ENCODE measurements around the gene SHC4. TPM values are rescaled to one million over a fixed set of nuclear protein-coding genes. Genes with fewer than 3 reads are reported as not detected.

SHC4 gene
- total and polyA plus RNA-seq, 2 of the 8 experiments (the other 6 are each of a cell fraction or from before 2014, with no cell fraction given), result 0.15 to 0.30 TPM

DNA sequence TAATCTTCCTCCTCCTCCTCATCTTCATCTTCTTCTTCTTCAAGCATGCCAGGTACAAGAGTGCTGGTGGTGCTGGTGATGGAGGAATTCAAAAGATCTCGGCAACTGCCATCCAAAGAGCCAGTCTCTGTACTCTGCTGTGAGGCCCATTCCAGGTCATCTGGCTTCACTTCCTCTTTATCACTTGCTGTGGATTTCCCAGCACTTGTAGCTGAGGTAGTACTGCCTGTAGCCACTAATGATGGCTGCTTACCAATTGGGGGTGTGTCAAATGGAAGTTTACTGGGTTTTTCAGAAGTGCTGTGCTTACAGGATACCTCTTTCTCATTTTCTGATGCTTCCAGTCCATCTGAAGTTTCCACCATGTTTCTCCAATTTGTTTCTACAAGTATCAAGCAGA lies 28.8 kb upstream of the SHC4 start:
- Histone ChIP-seq H2BK5ac (ENCODE audit: low read depth, low read length) (no peak overlapping the region), H2BK12ac (ENCODE audit: low read depth, low read length) (no peak overlapping the region), H4K5ac (ENCODE audit: insufficient read length, low read depth, low read length) (no peak overlapping the region), H3K9me3 (ENCODE audit: insufficient read depth in 2 of 2, low read depth in 1 of 2, low read length in 1 of 2) (no peaks in the 10 kb centered on the region), H3K23me2 (ENCODE audit: low read depth, low read length) (no peaks in the 10 kb centered on the region), H3K27me3 (replicated peaks in 1 of 4; ENCODE audit: control insufficient read depth in 3 of 4, extremely low read depth in 1 of 4, insufficient read depth in 3 of 4, low read length in 3 of 4) (no peaks in the 10 kb centered on the region), H3K9ac (replicated peaks in 1 of 4; ENCODE audit: extremely low read depth in 1 of 4, low read depth in 3 of 4, low read length in 3 of 4) (no peak overlapping the region), H3K23ac (ENCODE audit: insufficient read length) (no peak overlapping the region), H3K4ac (replicated peaks; ENCODE audit: insufficient read length, low read depth, low read length) (no peak overlapping the region), H3K14ac (ENCODE audit: insufficient read length) (no peak overlapping the region), H3K79me2 (ENCODE audit: control insufficient read depth in 1 of 2, insufficient read depth in 2 of 2, low read length in 2 of 2) (no peaks in the 10 kb centered on the region), H2AK5ac (ENCODE audit: low read depth, low read length) (no peak overlapping the region), H3K4me1 (replicated peaks in 1 of 4; ENCODE audit: control insufficient read depth in 3 of 4, insufficient read depth in 4 of 4, low read length in 3 of 4) (no peaks in the 10 kb centered on the region), H4K20me1 (replicated peaks in 1 of 2; ENCODE audit: control insufficient read depth in 1 of 2, insufficient read depth in 2 of 2, low read length in 2 of 2) (no peaks in the 10 kb centered on the region), H3K18ac (ENCODE audit: extremely low read depth, low read length) (no peak overlapping the region), H3K4me3 (ENCODE audit: extremely low read depth in 1 of 4, insufficient read depth in 2 of 4, low read depth in 3 of 4, low read length in 4 of 4) (no peak overlapping the region), H3K36me3 (ENCODE audit: control insufficient read depth in 2 of 4, insufficient read depth in 4 of 4, low read length in 3 of 4) (peaks cover 9 to 34% (median 18%) of the 10 kb centered on the region in 4 experiments; a peak in 6 of 8 replicates), H4K8ac (ENCODE audit: extremely low read depth, insufficient read depth, low read length) (no peak overlapping the region), H3K4me2 (ENCODE audit: insufficient read depth in 1 of 2, low read depth in 2 of 2, low read length in 2 of 2) (no peak overlapping the region), H3K27ac (ENCODE audit: low read depth, low read length) (no peak overlapping the region), H2BK20ac (ENCODE audit: low read length) (no peak overlapping the region), H2BK120ac (replicated peaks; ENCODE audit: low read depth, low read length) (no peak overlapping the region), H2BK15ac (ENCODE audit: low read length) (no peak overlapping the region), H2AFZ (ENCODE audit: low read length) (no peak overlapping the region), H3K56ac (replicated peaks; ENCODE audit: insufficient read length, low read depth, low read length) (no peak overlapping the region), H3K79me1 (ENCODE audit: low read depth, low read length) (no peaks in the 10 kb centered on the region), H4K91ac (replicated peaks; ENCODE audit: insufficient read length, low read length) (no peak overlapping the region)
- CTCF ChIA-PET (ENCODE audit: partially characterized antibody), result interaction anchor here (0.7 to 1.2 kb wide), 2 partner anchors 12 to 131 kb away, joined by 3 read pairs; no protein-coding TSS in a partner anchor
- POLR2A ChIA-PET (ENCODE audit: partially characterized antibody), result no interaction called here
- no peak for TF ChIP-seq MAFK (IDR thresholded peaks at IDR 0.05; ENCODE audit: low read depth, low read length)
- no peak for TF ChIP-seq RNF2 (IDR thresholded peaks at IDR 0.05; ENCODE audit: borderline replicate concordance, low read depth, low read length, missing control alignments, poor library complexity, severe bottlenecking)
- WGBS, 2 experiments (ENCODE audit: extremely low coverage in 1 of 2, insufficient coverage in 1 of 2, insufficient read length in 1 of 2, insufficient replicate concordance in 2 of 2, low coverage in 1 of 2, low lambda C conversion rate in 2 of 2, missing lambda C conversion rate in 1 of 2), result 100% methylated on average over 1 of the region's 1 CpG; no CpG with 5 or more reads in 1 of the 2 experiments
- no peak for DNase-seq (ENCODE audit: low read depth in 1 of 2, low spot score in 2 of 2)
- no peak for FAIRE-seq
